HG02870 (cell line): ENCODE results near the gene CCNYL1.
"Not testable (repeated sequence)": the region's sequence is repeated elsewhere in the genome, so short reads cannot be mapped to it uniquely, and the experiment has no call there.

Source experiments
- ATAC-seq: cut with Tn5 transposase; IDR thresholded peaks from one replicate; pipeline ENCODE4 v1.9.1; 2021; ENCODE audit warnings: mild to moderate bottlenecking, moderate library complexity; ENCODE audit not compliant: unreplicated experiment

The CCNYL1 gene

DNA sequence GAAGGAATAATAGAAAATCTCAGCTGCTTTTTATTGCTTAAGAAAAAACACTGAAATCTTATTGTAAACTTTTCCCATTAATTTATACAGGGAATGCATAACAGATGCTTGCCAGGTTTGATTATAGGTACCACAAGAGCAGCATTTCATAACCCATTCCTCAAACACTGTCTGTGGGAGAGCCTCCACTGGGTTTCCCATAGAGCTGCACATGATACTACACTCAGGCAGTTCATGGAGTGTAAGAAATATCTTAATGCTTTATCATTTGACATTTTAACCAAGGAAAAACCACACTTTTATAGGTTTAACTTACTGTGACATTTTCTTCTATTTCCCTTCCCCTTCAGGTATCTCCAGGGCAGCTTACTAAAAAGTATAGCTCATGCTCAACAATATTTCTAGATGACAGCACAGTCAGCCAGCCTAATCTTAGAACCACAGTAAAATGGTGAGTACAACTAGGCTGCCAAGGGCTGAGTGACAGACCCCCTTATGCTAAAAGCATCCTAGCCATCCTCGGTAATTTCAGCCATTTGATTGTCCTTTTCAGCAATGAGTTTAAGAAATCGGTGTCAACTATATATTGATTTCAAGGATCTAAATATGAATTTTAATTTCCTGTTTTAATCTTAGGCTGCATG is 22.3 kb downstream of the CCNYL1 start:
- ATAC-seq = no peak

DNA sequence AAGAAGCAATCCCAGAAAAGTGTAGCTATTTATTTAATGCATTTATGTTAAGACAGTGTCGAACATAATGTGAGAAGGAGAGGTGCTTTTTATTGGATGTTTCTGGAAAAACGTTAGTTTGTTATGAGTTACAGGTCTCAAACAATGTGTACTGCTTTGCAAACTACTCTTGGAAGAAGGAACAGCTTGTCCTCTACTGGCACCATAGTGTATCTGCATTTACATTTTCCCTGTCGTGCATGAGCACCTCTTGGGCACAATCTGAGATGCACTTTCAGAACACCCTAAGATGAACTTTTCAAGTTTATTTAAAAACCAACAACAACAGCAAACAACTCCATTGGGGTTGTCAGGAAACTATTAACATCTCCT is 22.8 kb downstream of the CCNYL1 start:
- no peak for ATAC-seq

DNA sequence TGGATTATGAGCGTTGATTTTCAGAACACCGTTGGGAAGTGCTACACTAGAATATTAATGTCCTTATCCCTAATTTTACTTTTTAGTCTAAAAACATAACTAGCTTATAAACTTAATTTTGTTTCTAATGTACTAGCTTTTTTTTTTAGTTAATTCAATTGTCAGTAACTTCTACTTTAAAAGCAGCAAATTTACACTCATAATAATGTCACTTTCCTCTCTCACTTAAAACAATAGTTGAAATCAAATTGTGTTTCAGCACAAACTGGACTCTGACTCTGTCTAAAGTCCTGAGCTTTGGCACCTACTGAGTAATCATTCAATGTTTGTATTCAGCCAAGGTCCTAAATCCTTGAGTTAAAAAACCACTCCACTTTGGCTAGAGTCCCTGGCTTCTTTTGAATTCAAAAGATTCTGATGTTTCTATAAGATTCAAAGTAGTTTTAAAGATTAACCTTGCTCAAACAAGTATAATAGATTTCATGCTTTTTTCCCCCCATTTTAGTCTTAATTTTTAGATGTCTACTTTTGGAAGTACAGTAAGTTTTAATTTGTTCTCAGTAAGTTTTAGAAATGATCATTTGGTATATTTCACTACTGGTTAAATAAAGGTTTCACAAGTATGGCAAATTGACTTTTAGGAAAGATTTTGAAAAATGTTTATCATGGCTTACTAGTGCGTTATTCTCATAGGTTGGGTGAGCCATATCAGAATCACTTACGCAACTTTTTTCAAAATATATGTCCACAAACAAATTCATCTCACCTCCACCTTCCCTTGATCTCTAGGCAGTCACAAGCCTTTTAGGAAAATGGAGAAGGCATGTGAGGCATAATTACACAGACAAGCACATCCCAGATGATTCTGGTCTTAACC is 23.4 kb downstream of the CCNYL1 start:
- ATAC-seq = no peak

DNA sequence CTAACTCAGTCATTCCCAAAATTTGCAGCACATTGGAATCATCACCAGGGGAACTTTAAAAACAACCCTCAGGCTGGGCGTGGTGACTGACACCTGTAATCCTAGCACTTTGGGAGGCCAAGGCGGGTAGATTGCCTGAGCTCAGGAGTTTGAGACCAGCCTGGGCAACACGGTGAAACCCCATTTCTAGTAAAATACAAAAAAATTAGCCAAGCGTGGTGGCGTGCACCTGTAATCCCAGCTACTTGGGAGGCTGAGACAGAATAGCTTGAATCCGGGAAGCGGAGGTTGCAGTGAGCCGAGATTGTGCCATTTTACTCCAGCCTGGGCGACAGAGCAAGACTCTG is 24.0 kb downstream of the CCNYL1 start:
- ATAC-seq = not testable (repeated sequence)

DNA sequence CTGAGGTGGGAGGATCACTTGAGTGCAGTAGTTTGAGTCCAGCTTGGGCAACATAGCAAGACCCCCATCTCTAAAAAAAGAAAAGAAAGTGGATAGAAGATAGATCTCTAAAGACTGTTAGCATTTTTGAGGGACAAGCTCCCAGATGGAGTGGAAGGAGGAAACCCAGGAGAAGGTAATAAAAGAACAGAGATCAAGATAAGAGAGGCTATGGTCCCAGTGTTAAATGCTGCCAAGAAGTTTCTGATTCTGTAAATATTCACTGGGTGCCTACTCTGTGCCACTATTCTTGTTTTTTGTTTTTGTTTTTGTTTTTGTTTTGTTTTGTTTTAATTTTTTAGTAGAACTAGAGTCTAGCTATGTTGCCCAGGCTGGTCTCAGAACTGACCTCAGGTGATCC is 32.1 kb downstream of the CCNYL1 start:
- ATAC-seq = no peak

DNA sequence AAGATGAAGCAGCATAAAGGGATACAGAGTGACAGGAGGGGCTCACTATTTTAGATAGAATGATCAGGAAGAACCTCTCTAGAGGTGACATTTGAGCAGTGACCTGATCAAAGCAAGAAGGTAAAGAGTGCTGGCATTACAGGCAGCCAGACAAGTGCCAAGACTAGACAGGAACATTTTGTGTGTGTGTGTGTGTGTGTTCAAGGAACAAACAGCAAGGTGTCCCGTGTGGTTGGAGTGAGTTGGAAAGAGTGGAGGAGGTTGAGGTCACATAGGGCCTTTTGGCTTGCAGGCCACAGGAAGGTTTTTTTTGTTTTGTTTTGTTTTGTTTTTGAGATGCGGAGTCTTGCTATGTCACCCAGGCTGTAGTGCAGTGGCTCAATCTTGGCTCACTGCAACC is 32.6 kb downstream of the CCNYL1 start:
- no peak for ATAC-seq

DNA sequence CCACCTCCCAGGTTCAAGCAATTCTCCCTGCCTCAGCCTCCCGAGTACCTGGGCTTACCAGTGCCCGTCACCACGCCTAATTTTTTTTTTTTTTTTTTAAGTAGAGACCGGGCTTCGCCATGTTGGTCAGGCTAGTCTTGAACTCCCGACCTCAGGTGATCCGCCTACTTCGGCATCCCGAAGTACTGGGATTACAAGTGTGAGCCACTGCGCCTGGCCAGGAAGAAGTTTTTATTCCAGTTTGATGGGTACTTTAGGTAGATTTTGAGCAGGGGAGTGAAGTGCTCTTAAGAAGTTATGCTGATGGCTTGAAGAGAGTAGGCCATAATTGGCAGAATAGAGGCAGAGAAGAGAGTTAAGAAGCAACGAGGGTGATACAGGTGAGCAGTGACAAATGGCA is 33.0 kb downstream of the CCNYL1 start:
- ATAC-seq = no peak

DNA sequence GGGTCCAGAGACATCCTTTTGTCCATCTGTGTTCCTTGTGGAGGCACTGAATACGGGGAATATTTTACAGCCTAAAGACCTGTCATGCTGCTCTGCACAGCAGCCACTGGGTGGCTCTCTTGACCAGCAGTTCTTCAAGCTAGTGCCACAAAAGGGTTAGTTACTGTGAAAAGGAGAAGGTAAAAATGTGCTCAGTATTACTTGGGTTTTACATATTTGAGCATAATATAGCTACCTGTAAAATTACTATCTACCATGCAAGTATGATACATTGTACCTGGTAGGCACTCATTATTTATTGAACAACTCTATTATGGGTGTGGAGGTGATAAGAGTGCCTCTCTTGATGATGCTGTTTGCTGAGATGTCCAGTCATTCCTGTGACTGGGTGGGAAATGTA is 34.7 kb downstream of the CCNYL1 start:
- ATAC-seq = peak; percentile 87

DNA sequence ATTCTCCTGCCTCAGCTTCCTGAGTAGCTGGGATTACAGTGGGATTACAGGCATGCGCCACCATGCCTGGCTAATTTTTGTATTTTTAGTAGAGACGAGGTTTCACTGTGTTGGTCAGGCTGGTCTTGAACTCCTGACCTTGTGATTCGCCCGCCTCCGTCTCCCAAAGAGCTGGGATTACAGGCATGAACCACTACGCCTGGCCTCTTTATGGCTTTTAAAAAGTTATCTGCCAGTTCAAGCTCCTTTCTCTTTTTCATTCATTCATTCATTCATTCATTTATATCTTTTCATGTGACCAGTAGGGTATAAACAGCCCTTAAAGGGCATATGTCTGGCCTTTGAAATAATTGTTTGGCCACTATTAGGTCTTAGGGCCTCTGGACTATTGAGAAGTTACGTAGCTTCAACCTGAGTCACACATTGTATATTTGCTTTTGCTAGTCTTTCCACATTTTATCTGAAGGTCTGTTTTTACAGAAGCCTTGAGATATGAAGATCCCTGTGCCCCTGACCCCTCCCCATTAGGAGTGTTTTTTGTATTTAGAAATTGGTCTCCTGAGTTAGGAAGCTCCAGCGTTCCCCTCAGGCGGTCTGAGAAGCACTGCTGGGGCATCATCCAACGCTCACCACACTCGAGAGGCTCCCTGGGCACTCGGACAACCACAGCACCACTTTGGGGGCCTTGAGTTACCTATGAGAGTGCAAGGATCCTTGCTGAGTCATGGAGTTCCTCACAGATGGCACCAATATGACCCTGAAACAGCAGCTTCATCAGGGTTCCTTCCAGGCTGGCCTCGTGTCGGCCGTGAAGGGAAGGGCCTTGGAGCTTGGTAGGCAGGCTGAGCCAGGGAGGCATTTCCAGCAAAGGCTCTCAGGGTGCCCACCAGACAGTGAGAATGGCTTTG is 36.5 kb downstream of the CCNYL1 start:
- ATAC-seq = no peak

DNA sequence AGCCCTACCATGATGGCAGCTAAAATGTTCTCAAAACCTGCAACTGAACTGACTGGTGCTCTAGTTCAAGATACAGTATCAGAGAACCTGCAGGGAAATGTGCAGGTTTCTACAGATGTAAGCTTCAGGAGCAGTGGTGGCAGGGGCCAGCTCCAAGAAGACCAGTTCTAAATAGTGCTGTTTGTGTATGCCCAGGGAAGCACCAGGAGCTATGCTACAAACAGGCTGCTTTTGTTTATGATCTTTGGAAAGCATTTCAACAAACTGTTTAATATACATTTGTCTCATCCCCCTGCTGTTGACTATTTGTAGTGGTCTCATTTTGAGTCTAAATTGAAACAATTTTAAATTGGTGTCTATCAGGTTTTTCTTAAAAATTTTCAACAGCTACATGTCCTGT is 37.6 kb downstream of the CCNYL1 start:
- ATAC-seq = no peak

DNA sequence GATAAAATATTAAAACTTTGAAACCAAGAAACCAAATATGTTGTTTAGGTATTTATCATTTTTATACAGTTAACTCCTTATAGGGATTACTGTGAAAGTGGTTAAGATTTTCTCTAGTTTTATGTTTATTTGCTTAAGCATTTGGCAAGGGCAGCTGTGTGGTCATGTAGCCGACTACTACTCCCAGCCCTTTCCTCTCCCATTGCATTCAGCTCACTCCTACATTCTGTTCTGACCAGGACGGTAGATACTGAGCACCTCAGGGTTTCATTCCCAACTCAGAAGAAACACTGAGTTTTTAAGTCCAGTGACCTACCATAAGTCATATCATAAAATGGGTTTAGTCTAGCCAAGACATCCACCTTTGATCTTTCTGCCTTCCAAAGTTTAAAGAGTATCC is 38.4 kb downstream of the CCNYL1 start:
- ATAC-seq = no peak

DNA sequence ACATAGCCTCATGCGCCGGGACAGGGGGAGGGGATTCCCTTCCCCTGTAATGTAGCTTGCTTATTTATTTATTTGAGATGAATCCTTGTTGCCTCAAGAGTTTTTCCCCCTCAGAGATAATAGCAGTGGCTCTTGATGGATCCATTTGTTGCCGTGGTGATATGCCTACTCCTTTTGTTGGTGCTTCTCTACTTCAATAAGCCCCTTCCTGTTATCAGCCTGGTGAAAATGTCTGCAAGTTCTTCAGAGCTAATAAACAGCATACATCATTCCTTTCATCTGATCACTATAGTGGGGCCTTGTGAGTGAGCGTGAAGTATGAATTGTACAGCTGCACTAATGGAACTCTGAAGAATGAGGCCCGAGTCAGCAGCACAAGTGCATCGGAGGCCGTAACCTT is 38.9 kb downstream of the CCNYL1 start:
- no peak for ATAC-seq

DNA sequence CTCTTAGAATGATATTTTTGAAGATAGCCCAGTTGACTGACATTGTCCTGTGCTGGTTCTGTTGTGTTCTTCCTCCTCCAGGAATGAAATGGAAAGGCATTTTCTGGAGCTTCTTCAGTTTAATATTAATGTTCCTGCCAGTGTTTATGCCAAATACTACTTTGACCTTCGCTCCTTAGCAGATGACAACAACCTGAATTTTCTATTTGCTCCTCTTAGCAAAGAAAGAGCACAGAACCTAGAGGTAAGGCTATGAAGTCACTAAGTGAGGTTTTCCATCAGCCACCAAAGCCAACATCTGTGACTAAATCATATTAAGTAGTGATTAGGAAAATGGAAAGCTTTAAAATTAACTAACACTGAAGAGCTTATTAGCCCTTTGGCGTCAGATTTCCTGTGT is 39.4 kb downstream of the CCNYL1 start:
- no peak for ATAC-seq

DNA sequence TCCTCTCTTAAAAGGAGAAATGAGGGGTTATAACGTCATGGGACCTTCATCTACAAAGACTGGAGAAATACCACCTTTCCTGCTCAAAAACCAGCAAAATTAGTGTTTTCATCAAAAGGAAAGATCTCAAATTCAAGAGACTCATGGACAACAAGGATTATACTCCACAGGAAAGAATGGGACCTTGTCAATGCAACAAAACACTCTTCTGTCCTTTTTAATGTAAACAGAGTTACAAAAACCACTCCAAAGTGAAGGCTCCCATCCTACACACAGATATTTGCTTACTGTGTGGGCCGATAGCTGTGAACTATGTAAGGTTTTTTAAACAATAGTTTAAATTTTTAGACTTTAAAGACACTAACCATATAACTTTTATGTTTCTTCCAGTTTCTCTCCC is 42.2 kb downstream of the CCNYL1 start:
- ATAC-seq = not testable (repeated sequence)

DNA sequence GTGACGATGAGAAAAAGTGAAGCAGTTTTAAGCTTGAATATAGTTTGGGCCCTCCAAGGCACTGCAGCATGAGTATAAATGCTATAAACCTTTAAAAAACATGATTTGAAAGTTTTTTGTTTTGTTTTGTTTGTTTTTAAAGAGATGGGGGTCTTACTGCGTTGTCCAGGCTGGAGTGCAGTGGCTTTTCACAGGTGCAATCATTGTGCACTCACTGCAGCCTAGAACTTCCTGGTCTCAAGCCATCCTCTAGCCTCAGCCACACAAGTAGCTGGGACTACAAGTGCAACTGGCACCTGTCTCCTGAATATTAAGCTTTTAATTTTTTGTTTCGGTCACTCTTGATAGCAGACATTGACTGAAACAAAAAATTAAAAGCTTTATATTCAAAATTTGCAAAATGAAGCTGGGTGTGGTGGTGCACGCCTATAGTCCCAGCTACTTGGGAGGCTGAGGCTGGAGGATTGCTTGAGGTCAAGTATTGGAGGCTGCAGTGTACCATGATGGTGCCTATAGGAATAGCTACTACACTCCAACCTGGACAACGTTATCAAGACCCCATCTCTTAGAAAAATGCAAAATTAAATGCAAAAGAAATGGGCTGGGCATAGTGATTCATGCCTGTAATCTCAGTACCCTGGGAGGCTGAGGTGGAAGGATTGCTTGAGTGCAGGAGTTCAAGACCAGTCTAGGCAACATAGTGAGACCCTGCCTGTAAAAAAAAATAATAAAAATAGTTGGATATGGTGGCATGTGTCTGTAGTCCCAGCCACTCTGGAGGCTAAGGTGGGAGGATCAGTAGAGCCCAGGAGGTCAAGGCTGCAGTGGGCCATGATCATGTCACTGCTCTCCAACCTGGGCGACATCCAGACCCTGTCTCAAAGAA is 43.3 kb downstream of the CCNYL1 start:
- ATAC-seq = no peak

DNA sequence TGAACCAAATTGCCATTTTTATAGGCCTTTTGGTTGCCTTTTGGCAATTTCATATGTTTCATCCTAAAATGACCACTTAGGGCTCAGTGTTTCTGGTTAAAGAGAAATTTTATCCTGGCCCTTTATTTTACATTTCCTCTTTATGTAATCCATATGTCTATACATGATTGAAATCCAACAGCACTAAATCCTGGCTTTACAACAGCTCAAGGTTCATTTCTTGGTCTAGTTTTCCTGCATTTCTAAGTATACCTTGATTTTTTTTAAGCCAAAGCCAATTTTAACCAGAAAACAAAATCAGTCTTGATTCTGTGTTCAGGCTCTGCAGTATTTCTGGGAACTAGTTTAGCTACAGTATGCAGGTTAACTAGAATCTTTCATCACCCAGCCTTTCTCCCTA is 46.6 kb downstream of the CCNYL1 start:
- no peak for ATAC-seq

DNA sequence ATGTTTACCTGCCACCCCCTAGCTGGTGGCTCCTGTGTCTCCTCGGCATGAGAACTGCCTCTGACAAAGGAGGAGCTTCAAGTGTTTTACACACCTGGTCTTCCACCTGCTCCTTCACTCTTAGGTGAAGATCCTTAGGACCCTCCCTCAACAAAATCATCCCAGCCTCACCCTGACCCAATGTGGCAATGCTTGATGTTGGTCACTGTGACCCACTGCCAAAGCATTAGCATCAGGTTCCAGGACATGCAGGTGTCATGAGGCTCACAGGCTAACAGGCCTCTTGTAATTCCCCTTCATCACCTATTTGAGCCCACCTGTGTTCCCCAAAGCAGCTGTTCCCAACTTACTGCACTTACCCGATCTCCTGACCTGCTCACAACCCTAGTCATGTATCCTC is 48.5 kb downstream of the CCNYL1 start:
- ATAC-seq = no peak

DNA sequence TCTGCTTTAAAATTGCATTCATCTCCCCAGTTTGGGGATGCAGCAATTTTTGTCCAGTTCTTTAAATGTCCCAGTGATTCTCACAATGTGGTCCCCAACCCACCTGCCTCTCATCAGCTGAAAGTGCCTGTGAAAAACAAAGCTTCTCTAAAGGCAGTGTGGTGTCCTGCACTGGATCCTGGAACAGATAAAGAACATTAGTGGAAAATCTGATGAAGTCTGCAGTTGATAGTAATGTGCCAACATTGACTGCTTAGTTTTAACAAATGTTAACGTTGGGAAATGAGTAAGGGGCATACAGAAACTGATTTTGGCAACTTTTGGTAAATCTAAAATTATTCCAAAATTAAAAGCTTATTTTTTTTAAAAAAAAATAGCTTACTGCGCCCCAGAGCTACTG is 49.0 kb downstream of the CCNYL1 start:
- no peak for ATAC-seq

DNA sequence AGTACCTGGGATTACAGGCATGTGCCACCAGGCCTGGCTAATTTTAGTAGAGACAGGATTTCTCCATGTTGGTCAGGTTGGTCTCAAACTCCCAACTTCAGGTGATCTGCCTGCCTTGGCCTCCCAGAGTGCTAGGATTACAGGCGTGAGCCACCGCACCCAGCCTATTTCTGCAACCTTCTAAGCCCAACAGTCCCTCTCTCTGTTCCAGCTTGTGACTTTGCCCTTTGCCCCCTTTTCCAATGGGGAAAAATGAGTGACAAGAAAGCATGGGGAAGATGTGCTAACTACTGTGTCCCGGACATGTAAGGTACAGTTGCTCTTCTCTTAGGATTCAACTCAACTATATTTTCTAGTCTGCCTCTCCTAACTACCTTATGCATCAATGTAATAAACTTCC is 50.0 kb downstream of the CCNYL1 start:
- ATAC-seq = not testable (repeated sequence)

DNA sequence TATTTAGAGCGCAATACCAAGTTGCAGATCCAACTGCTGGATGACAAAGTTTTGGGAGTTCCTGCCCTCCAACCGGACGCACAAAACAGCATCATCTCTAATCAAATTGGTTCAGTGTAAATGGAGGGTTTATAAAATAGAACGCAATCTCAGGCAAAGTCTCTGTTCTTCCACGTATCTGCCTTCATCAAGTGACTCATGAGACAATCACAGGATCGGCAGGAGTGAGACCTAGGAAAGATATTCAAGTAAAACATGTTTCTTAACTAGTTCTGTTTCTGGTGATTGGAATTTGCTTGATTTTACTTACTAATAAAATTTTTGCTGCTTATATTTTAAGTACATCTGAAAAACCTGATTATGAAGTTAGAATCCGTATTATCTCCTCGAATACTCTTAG is 50.7 kb downstream of the CCNYL1 start:
- ATAC-seq = no peak
